HG03139 (cell line): ENCODE results near the gene YIPF2.

Source experiments
- ATAC-seq: cut with Tn5 transposase; IDR thresholded peaks from one replicate; pipeline ENCODE4 v1.9.1; 2021; ENCODE audit not compliant: unreplicated experiment

The YIPF2 gene

DNA sequence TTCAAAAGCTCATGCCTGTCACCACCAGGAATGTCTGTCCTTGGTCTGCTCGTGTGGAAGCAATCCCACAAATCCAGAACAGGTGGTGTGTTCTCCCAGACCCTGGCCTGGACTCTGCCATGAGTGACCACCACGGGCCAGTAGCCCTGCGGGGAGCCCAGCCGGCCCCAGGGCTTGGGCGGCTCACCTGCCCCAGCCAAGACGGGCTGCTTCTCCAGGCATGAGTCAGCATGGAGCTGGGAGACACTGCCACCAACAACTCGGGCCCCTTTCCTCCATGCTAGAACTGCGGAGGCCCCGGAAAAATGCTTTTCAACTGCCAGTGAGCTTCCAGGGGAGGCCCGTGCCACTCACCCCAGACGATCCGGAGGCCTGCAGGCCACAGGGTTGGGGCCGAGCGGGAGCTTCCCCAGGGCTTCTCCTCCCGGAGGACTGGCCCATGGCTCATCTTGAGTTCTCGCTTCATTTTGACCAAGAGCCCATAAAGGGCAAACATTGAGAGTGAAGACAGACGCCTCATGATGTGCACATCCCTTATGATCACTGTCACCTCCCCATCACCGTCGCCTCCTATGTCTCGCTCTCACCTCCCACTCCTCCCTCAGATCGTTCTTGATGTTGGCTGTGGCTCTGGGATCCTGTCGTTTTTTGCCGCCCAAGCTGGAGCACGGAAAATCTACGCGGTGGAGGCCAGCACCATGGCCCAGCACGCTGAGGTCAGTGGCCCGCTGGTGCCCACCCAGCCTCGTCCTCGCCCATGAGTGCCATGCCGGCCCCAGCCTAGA is 16.7 kb downstream of the YIPF2 start:
- ATAC-seq = no peak

GRCh38 chr19:10908380-10908960 is 20.0 kb downstream of the YIPF2 start:
- ATAC-seq = no peak

DNA sequence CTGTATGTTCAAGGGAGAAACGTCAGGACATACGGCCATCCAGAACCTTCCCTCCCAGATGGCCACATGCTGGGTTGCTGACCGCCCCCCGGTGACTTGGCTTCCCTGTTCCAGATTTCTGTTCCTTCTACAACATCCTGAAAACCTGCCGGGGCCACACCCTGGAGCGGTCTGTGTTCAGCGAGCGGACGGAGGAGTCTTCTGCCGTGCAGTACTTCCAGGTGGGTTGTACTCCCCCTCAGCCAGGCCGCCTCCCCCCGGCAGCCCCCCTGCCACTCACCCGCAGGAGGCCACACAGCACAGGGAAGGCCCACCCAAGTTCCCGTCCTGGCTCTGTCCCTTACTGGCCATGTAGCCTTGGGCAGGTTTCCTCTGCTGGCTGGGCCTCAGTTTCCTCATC is 20.5 kb downstream of the YIPF2 start:
- no peak for ATAC-seq

- ATAC-seq = no peak
These were observed 29.2 kb downstream of the YIPF2 start for GRCh38 chr19:10899151-10899653.

GRCh38 chr19:10898633-10899032 is 29.8 kb downstream of the YIPF2 start:
- no peak for ATAC-seq

- no peak for ATAC-seq
These were observed 31.4 kb downstream of the YIPF2 start for GRCh38 chr19:10896851-10897526.

GRCh38 chr19:10895920-10896319 is 32.5 kb downstream of the YIPF2 start:
- ATAC-seq = no peak

GRCh38 chr19:10895363-10895762 is 33.1 kb downstream of the YIPF2 start:
- ATAC-seq = no peak

- no peak for ATAC-seq
These were observed 33.6 kb downstream of the YIPF2 start for GRCh38 chr19:10894911-10895213.

- no peak for ATAC-seq
These were observed 36.2 kb downstream of the YIPF2 start for GRCh38 chr19:10892256-10892655.

DNA sequence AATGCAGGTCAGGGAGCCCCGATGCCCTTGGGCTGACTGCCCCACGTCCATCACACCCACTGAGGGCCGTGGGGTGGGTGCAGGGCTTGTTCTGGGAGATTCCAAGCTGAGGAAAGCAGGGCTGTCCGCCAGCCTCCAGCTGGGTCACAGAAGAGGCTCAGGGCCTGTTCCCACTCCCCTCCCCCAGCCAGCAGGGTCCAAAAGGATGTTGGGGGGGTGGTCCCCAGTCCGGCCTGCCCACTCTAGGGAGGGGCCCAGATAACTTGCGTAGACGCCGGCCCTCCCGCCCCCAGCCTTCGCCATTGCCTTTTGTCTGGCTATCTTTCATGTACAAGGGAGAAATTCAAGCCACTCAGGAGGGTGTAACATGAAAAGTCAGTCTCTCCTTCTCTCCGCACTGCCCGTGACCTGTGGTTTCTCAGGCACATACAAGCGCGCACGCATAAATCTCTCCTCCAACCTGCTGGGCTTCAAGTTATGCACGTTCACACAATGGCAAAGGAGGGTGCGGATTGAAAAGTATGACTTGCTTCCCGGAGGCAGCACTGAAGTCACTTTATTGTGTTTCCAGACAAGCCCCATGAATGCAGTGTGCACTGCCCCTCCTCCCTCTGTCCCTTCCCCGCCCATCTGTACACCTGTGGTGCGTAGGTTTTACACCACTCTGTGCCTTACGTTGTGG is 36.9 kb downstream of the YIPF2 start:
- no peak for ATAC-seq

- ATAC-seq = no peak
These were observed 38.6 kb downstream of the YIPF2 start for GRCh38 chr19:10889880-10890279.

DNA sequence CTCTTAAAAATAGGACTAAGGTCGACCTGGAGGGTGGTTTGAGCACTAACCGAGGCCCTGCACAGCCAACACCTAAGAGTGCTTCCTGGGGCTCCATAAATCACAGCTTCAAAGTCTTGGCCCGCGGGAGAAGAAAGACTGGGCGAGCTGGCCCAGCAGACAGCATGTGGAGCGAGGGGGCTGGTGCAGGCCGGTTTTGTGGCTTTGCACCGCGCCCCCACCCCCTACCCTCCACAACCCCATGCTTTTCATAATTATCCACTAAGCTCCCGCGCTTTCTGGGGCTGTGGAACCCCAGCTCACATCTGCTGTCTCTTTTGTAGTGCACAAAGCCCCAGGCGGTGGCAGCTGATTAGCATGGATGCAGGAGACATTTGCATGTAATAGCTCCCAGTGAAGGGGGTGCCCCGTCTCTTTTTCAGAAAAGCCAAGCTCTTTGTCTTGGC is 40.0 kb downstream of the YIPF2 start:
- no peak for ATAC-seq

DNA sequence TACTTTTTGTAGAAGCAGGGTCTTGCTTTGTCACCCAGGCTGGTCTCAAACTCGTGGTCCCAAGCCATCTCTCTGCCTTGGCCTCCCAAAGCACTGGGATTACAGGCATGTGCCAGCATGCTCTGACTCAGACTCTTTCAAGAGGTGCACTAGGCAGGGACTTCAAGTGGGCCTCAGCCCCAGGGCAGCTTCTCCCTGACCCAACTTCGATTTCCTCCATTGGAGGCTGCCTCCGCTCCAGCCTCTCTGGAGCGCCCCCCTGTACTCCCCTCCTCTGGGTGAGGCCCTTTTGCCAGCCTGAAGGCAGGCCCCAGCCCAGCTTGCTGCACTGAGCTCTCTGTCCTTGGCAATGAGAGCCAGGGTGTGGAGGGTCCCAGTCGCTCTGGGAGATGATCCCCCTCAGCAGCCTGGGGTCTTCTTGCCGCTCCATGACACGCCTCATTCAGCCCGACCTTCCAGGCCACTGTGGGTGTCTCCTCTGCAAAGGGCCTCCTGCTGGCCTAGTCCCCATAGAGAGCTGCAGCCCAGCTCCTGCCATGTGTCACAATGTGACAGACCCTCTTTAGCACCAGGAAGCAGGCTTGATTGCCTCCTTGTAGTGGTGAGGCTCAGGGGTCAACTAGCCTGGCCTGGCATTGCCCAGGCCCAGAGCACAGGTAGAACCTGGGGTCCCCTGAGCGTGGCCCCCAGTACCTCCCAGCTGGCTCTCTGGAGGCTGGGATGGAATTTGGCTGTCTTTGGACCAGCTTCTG is 40.6 kb downstream of the YIPF2 start:
- no peak for ATAC-seq

GRCh38 chr19:10885201-10886169 is 43.0 kb downstream of the YIPF2 start:
- no peak for ATAC-seq

GRCh38 chr19:10884274-10884673 is 44.2 kb downstream of the YIPF2 start:
- no peak for ATAC-seq

- ATAC-seq = no peak
These were observed 46.4 kb downstream of the YIPF2 start for GRCh38 chr19:10882108-10882457.

GRCh38 chr19:10881403-10882107 is 46.9 kb downstream of the YIPF2 start:
- ATAC-seq = no peak

DNA sequence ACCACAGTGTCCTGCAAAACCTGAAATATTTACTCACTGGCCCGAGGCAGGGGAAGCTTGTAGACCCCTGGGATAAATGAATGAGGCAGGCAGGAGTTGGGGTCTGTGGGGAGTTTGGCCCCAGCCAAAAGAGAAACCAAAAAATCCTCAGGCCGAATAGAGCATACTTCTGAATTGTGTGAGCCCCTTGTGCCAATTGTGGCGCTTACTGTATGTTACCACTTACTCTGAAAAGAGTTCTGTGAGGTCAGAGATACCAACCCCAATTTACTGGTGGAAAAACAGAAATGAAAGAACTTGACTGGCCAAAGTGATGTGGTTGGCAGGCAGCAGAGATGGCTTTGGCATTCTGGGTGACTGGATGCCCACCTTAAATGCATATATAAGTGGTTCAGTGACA is 50.2 kb downstream of the YIPF2 start:
- ATAC-seq = no peak
